Measurements from ENCODE around the gene FAM111B.
"Not testable (repeated sequence)": the region's sequence is repeated elsewhere in the genome, so short reads cannot be mapped to it uniquely, and the experiment has no call there.

Gene FAM111B

DNA sequence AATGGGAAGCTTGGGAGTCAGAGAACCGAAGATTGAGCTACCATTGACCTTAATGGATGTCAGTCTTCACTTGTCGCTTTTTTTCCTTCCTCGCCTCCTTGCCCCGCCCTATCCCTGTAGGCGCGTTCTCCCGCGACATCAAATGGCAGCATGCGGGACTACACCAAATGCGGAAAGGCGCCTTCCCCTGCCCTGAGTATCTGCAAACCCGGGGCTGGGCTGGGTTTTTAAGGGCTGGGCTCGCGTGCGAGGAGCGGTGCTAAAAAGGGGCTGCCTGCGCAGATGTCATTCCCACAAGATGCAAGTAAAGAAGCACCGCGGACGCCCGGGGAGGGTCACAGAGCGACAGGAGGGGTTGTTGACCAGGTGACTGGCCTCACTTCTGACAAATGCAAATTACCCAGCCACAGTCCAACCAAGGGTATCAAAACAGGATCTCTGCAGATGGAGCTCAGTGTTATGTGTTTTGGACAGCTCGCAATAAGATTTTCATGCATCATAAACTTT is 4.7 kb upstream of the FAM111B start:
- FAIRE-seq (no peak), DNase-seq (ENCODE audit: low spot score) (no peak)

DNA sequence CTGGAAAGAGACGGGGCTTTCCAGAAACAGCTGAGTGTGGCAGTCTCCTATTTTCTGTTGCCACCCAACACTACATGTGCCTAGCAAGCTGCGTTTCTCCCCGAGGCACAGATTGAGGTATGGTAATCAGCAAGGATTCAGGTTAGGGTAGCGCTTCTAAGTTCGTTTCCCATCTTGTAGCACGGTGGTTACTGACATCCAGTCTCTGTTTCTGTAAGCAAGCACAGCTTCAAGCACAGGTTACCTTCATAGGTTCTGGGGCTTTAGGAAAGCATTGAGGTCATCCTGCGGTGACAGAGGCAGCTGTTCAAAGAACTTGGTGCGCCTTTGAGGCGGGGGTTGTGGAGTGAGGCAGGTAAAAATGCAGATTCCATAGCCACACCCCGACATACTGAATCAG is 684 bp downstream of the FAM111B start:
- DNase-seq (ENCODE audit: low spot score); FAIRE-seq: not testable (repeated sequence)

DNA sequence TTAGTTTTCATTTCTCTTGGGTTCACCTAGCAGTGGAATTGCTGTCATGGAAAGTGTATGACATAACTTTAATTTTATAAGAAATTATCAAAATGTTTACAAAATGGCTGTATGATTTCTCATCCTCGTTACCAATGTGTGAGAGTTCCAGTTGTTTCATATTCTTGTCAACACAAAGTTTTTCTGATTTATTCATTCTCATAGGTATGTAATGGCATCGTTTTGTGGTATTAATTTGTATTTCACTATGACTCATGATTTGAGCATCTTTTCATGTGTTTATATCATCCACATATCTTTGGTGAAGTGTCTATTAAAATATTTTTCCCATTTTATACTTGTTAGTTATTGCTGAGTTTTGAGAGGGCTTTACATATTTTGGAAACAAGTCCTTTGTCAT is 5.5 kb downstream of the FAM111B start:
- DNase-seq (ENCODE audit: low spot score) (no peak), FAIRE-seq (no peak)

DNA sequence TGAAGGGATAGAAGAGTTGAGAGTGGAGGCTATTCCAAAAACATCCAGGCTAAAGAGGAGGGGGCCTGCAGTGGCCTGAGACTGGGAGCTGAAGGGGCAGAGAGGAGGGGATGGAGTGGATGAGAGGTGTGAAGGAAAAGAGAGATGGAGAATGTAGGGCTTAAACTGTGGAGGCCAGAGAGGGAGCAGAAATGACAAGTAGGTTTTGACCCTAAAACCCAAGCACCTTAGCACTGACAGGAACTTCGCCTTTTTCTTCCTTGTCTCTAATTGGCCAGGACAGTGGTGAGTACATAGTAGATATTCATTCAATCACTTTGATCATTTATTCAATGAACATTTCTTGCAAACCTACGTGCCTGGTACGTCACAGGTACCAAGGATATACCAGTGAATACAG is 7.3 kb downstream of the FAM111B start:
- FAIRE-seq (no peak), DNase-seq (ENCODE audit: low spot score) (no peak)

DNA sequence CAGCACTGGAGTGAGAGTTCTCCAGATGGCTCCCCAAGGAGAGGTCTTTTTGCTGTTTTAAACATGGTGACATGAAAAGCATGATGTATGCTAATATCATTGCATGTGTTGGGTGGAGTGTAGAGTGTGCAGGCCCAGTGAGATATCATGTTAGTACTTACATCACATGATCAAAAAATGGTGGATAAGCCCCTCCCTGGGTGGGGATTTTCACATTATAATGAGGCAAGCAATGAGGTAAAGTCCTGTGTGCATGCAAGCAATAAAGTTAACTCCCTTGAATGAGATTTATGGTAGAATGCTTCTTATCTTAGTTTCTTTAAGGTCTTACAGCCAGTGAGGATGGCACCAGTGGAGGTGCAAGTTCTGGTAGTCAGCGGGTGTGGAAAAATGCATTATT is 8.5 kb downstream of the FAM111B start:
- no peak for FAIRE-seq
- no peak for DNase-seq (ENCODE audit: low spot score)

DNA sequence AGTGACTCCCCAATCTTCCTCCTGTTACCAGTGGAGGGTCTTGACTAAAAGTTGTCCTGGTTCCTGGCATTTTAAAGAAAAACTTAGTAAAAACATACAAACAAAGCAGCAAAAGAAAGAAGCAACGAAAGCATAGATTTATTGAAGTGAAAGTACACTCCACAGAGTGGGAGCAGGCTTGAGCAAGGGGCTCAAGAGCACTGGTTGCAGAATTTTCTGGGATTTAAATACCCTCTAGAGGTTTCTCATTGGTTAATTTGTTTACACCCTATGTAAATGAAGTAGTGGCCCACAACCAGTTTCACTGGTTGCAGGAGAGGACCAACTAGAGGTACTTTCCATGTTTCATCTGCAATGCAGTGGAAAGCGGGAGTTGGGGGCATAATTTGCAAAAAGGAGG is 10.7 kb downstream of the FAM111B start:
- FAIRE-seq = no peak
- no peak for DNase-seq (ENCODE audit: low spot score)

DNA sequence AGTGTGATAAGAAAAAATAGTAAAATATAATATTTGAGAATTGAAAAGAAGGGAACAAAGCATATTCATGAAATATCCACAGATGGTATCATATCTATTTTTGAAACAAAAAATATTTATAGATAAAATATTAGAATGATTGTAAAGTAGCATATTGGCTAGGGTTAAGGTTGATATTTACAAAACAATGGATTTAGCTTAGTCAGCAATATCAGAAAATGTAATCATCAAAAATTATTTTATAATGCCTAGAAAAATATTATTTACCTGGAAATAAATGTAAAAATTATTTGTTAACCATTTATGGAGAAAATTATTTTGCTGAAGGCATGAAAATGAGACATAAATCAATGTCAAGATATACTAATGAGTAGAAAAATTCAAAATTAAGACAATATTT is 12.8 kb downstream of the FAM111B start:
- FAIRE-seq = no peak
- DNase-seq (ENCODE audit: low spot score) = no peak

DNA sequence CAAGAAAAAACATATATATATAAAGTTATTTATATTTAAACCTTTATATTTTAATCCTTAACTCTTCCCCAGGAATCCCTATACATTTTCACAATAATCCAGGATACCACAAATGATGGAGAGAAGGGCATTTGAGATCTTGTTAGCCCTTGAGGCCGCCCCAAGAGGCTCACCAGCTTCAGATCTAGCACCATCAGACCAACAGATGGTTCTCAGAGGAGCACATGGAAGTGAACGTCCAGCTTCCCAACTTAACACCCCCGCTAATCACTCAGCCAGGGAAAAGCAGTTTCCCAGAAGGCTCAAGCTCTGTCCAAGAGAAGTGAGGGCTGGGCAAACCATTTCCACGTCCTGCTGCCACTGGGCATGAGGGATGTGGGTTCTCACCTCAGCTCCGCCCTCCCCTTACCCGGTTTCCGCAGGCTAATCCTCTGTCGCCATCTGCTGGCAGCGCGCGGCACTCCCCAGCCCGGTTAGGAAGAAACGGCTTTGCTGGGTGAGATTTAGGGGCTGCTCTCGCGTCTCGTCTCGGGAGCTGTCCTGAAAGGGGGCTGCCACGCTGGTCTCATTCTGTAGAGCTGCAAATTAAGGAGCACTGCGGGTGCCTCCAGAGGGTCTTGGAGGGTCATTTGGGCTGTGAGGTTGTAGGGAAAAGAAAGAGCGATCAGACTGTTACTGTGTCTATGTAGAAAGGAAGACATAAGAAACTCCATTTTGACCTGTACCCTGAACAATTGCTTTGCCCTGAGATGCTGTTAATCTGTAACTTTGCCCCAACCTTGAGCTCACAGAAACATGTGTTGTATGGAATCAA is 28.8 kb downstream of the FAM111B start:
- FAIRE-seq (no peak), DNase-seq (ENCODE audit: low spot score) (peak; percentile 13)

DNA sequence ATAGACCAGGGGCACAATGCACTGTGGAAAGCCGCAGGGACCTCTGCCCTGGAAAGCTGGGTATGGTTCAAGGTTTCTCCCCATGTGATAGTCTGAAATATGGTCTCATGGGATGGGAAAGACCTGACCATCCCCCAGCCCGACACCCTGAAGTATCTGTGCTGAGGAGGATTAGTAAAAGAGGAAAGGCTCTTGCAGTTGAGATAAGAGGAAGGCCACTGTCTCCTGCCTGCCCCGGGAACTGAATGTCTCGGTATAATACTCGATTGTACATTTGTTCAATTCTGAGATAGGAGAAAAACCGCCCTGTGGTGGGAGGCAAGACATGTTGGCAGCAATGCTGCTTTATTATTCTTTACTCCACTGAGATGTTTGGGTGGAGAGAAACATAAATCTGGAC is 29.5 kb downstream of the FAM111B start:
- FAIRE-seq; DNase-seq (ENCODE audit: low spot score): not testable (repeated sequence)

DNA sequence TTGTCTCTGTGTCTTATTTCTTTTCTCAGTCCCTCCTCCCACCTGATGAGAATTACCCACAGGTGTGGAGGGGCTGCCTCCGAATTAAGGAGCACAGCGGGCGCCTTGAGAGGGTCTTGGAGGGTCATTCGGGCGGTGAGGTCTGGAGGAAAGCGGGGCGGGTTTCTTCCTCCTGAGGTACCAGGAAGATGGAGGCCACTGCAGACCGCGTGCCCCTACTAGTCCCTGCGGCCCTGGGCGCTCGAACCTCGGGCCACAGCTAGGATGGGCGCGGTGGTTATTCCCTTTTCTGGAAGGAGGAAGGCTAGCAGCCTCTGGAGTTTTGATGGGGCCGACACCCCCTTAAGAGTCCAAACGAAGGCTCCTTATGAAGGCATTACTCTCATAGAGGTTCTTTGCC is 30.2 kb downstream of the FAM111B start:
- FAIRE-seq (no peak), DNase-seq (ENCODE audit: low spot score) (no peak)

DNA sequence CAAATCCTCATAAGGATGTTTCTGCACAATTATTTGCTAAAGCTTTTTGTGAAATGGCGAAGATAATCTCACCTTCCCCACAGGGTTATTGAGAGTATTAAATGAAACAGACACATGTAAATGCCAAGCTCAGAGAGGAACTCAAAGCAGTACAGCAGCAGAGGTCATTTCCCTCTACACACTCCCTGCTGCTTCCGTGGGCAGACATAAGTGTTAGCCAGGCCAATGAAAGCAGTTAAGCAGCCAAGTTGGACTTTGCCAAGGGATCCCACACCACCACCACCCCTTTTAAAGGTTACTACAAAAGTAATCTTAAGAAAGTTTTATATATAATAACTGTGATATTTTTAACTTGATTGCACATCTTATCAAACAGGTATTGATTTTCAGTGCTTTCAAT is 31.6 kb downstream of the FAM111B start:
- DNase-seq (ENCODE audit: low spot score) = no peak

DNA sequence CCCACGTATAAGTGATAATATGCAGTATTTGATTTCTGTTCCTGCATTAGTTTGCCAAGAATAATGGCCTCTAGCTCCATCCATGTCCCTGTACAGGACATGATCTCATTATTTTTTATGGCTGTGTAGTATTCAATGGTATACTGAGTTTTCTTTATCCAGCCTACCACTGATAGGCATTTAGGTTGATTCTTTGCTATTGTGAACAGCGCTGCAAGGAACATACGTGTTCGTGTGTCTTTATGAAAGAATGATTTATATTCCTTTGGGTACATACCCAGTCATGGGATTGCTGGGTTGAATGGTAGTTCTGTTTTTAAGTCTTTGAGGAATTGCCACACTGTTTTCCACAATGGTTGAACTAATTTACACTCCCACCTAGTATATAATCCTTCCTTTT is 34.2 kb downstream of the FAM111B start:
- no peak for FAIRE-seq
- no peak for DNase-seq (ENCODE audit: low spot score)

More for the DNA sequence above, 31.6 kb downstream of the FAM111B start:
- no peak for FAIRE-seq

DNA sequence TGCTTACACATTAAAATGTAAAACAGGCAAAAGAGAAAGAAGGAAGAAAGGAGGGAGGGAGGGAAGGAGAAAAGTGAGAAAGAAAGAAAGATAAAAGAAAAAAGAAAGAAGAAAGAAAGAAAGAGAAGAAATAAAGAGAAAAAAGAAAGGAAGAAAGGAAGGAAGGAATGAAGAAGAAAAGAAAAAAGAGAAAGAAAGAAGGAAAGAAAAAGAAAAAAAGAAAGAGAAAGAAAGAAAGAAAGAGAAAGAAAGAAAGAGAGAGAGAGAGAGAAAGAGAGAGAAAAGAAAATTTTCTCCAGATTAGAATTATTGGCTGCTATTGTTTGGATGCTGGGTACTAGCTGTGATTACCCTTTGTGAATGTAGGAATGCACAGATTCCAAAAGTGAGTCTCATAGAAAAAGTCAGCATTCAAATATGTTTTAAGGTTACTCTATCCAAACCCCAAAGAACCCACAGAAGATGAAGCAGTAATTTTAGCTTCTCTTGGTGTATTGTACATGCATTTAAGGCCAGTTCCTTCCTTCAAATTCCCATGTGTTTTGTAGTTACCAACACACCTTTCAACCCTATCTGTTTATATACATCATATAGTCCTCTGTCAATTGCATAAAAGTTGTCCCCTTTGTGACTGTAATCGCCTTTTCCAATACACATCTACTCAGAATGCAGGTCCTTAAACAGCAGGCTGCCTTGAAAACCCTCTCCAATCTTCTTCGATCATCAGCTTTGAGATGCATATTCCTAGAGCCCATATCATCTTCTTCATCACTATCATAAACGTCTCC is 34.8 kb downstream of the FAM111B start:
- DNase-seq (ENCODE audit: low spot score) = no peak
- no peak for FAIRE-seq

DNA sequence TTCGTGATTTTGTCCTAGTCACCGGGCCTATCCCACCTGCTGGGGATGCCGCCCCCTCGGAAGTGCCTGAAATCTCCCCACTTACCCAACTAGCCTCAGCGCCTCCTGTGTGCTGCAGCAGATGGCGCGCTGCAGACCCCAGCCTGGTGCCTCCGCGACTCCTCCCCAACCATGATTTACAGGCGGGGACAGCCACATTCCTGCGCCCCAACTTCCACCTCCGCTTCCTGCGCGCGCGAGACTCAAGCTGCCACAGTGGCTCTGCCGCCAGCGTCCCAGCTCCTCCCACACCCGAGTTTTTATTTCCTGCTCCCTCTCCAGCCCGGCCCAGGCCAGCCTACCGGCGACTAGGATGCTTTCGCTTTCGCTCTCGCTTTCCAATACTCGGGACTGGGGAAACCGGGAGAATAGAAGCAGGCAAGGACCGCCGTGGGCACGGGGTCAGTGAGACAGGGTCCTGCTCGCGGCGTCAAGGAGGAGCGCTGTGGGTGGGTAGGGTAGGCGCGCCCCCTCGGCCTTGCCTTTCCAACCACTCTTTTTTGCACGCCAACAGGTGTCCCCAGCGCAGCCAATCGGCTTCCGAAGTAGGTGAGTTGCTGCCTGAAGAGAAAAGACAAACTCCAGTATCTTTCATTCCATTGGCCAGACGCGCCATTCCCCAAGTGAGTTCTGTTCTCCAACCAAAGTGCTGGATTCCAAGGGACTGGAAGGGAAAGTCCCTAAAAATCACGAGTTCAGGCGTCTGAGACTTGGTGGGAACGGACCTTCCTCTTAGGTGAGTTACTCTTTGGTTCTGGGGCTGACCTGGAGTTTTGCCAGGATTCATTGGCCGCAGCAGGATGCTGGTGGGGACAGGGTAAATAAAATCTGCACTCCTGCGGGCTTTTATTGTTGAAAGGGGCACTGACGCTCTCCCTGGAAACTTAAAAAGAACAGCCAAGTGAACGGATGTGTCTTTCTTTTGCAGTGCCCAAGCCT is 35.8 kb downstream of the FAM111B start, which contains the start of gene FAM111A:
Gene FAM111A, plus strand, starts transcription at position 327 of the 978 bp plus-strand sequence. CDS start 6,017 bp downstream, outside the sequence.
- FAIRE-seq (peak; percentile 58), DNase-seq (ENCODE audit: low spot score) (peak; percentile 80)

DNA sequence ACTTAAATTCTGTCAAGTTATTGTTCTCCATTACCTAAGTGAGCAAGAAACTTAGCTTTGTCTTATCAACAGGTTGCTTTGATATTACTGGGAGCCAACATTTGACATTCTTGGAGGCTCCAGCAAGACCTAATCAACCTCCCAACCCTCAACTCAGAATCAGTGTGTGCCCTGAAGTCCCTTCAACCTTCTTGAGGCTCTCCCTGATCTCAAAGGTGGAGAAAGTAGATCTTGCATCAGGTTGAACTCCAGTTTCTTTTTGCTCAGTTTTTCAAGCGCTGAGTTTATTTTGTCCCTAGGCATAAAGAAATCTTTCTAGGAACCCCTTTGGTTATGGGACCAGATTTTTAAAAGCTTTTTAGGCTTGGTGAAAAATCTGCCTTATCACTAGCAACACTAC is 37.1 kb downstream of the FAM111B start:
- DNase-seq (ENCODE audit: low spot score) (no peak), FAIRE-seq (no peak)

DNA sequence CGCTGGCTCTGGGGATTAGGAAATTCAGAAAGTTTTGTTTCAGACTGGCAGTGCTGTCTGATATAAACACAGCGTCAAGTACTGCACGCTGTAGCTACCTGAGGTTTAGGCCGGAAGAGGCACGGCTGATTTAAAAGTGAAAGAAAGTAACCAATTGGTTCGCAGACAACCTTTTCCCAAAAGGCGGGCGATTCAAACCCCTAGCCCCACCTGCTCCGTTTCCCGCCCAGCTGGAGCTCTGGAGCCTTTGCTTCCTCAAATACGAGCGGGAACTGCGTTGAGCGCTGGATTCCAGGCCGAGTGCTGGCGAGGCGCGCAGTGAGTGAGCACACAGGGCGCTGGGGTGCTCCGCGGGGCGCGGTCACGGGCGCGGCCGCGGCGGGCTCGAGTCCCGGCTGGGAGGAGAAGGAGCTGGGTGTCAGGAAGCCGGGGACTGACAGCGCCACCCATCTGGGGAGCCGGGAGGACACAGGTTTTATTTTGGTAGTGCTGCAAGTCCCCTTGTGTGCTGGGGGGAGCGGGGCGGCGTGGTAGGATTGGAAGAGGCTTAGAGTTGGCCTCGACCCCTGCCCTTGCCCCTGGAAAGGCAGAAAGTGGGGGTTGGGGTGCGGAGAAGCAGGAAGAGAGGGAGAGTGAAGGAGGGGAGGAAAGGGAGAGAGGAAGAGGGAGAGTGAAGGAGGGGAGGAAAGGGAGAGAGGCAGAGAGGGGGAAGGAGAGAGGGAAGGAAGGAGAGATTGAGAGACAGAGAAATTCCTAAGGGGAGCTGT is 37.7 kb downstream of the FAM111B start:
- FAIRE-seq (peak; percentile 58), DNase-seq (ENCODE audit: low spot score) (peak; percentile 76)

DNA sequence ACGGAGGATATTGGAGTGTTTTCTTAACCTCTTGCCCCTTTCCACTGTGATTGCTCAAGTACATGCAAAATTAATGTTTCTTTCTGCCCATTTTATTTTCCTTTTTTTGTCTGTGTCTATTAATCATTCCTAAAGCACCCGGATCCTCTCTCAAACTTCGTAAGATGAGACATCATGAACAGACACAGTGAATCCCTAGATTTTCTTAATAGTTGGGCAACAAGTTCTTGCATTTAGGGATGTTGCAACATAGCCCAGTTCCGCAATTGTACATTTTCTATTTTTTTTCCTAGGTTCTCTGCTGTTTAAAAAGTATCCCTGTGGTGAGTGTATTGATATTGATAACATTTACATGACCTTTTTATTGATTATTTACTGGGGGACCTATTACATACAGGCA is 38.5 kb downstream of the FAM111B start:
- no peak for DNase-seq (ENCODE audit: low spot score)
- no peak for FAIRE-seq

DNA sequence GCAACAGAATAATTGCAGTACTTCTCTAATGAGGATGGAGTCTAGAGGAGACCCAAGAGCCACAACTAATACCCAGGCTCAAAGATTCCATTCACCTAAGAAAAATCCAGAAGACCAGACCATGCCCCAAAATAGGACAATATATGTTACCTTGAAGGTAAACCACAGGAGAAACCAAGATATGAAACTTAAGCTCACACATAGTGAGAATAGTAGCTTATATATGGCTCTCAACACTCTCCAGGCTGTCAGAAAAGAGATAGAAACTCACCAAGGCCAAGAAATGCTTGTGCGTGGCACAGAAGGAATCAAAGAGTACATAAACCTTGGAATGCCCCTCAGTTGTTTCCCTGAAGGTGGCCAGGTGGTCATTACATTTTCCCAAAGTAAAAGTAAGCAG is 44.7 kb downstream of the FAM111B start:
- no peak for DNase-seq (ENCODE audit: low spot score)
- no peak for FAIRE-seq

DNA sequence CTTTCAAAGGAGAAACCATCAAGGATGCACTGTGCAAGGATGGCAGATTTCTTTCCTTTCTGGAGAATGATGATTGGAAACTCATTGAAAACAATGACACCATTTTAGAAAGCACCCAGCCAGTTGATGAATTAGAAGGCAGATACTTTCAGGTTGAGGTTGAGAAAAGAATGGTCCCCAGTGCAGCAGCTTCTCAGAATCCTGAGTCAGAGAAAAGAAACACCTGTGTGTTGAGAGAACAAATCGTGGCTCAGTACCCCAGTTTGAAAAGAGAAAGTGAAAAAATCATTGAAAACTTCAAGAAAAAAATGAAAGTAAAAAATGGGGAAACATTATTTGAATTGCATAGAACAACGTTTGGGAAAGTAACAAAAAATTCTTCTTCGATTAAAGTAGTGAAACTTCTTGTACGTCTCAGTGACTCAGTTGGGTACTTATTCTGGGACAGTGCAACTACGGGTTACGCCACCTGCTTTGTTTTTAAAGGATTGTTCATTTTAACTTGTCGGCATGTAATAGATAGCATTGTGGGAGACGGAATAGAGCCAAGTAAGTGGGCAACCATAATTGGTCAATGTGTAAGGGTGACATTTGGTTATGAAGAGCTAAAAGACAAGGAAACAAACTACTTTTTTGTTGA is 45.4 kb downstream of the FAM111B start:
- no peak for DNase-seq (ENCODE audit: low spot score)
- FAIRE-seq = no peak

DNA sequence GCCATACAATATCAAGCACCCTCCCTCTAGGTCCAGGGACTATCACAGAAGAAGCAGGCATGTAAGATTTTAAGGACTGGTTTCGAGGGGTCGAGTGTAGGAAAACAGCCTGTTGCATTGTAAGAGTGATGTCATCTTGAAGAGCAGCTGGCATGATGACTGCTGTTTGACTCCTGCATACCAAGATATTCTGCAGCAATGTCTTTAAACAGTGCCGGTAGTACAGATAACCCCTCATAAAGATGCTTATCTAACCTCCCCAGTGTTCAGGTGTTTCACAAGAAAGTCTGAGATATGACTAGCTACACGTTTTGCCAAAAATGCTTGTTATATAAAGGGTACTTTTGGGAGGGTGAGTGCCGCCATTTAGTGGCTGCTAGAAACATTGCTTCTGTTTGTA is 47.6 kb downstream of the FAM111B start:
- FAIRE-seq (no peak), DNase-seq (ENCODE audit: low spot score) (no peak)
